Prostate gland (tissue), 2 donors: Measurements from ENCODE around the gene DIAPH2. TPM values are rescaled to one million over a fixed set of nuclear protein-coding genes. Genes with fewer than 3 reads are reported as not detected.

Experiments used
- DNase-seq: peaks from one replicate; pipeline ENCODE4 v3.0.0-alpha.2; 2019; ENCODE audit warnings: low spot score
- H3K27ac ChIP-seq, 2 donors: fragments of 200-600 bp; sonication (generic); 2 replicates each; pipeline ENCODE4 v1.5.1; 2017 to 2019
- H3K27me3 ChIP-seq: fragments of 200-600 bp; sonication (generic); replicated peaks from 2 replicates; pipeline ENCODE4 v1.5.1; 2019; ENCODE audit not compliant: insufficient read depth
- H3K36me3 ChIP-seq, 2 donors: fragments of 200-600 bp; sonication (generic); 1 replicate in 1 of 2; 2 replicates in 1 of 2; pipeline versions ENCODE4 v1.5.1 to v1.8.1; 2017 to 2019
- H3K4me1 ChIP-seq: fragments of 200-600 bp; sonication (generic); replicated peaks from 2 replicates; pipeline ENCODE4 v1.5.1; 2019
- H3K4me3 ChIP-seq, 2 donors: fragments of 200-600 bp; sonication (generic); 2 replicates each; pipeline ENCODE4 v1.5.1; 2017 to 2019
- H3K9me3 ChIP-seq: fragments of 200-600 bp; sonication (generic); 2 replicates; pipeline ENCODE4 v1.5.1; 2017
- CTCF ChIP-seq, 4 experiments: fragments of 200-600 bp in 2 of 4; fragments of 450-650 bp in 2 of 4; sonication (generic) in 2 of 4; IDR thresholded peaks; 1 replicate in 3 of 4; 2 replicates in 1 of 4; pipeline ENCODE4 v1.5.1; 2016 to 2019; ENCODE audit warnings: antibody characterized with exemption in 4 of 4, mild to moderate bottlenecking in 2 of 4, moderate library complexity in 2 of 4
- POLR2A ChIP-seq: fragments of 450-650 bp; IDR thresholded peaks from one replicate; pipeline ENCODE4 v1.6.1; 2016; ENCODE audit warnings: antibody characterized with exemption, mild to moderate bottlenecking
- POLR2AphosphoS5 ChIP-seq: sonication (generic); formaldehyde crosslinking; IDR thresholded peaks from one replicate; pipeline ENCODE4 v1.6.1; 2017; ENCODE audit warnings: antibody characterized with exemption
- WGBS: methylation state at CpG from one replicate; pipeline ENCODE4 v1.1.5; 2018; 5-methylcytosine and 5-hydroxymethylcytosine counted together
- intact Hi-C: fragments of 100-400 bp; cut with DNase I; formaldehyde crosslinking; loops from one replicate; pipeline ENCODE4 v1.14.2; 2022
- total RNA-seq, 2 donors: library from RNA; depleted of rRNA; stranded (reverse); fragments of >200 nt; gene quantifications; one replicate each; pipeline ENCODE4 v1.1.0, GENCODE V29; 2016

Gene DIAPH2
- total RNA-seq, 2 donors from 2014 or later = 8.1 to 44.8 TPM

- Histone ChIP-seq H3K9me3 (no peaks in the 10 kb centered on the region), H3K4me3 (no peak overlapping the region), H3K4me1 (no peaks in the 10 kb centered on the region), H3K27me3 (no peaks in the 10 kb centered on the region), H3K27ac (no peak overlapping the region), H3K36me3 (no peaks in the 10 kb centered on the region)
- WGBS = 89% methylated on average over 6 of the region's 6 CpGs
- DNase-seq = no peak
- intact Hi-C loops = no loop called here
- no peak for TF ChIP-seq POLR2AphosphoS5
- no peak for TF ChIP-seq POLR2A
- TF ChIP-seq CTCF (IDR thresholded peaks at IDR 0.05) = no peak
Observed at GRCh38 chrX:97132664-97133415, 448.2 kb downstream of the DIAPH2 start.

- WGBS = 83% methylated on average over 1 of the region's 1 CpG
- intact Hi-C loops = no loop called here
Observed at GRCh38 chrX:97145934-97146333, 461.3 kb downstream of the DIAPH2 start.

GRCh38 chrX:97155816-97156215, 471.2 kb downstream of the DIAPH2 start:
- no peak for TF ChIP-seq CTCF (IDR thresholded peaks at IDR 0.05)
- TF ChIP-seq POLR2A = no peak
- TF ChIP-seq POLR2AphosphoS5 = no peak
- no peak for DNase-seq
- no peak overlapping the region for H3K4me3 ChIP-seq
- WGBS = 87% methylated on average over 1 of the region's 1 CpG
- H3K27ac ChIP-seq = no peak overlapping the region
- intact Hi-C loops = no loop called here
- H3K9me3 ChIP-seq = no peaks in the 10 kb centered on the region
- no peaks in the 10 kb centered on the region for H3K36me3 ChIP-seq
- no peaks in the 10 kb centered on the region for H3K27me3 ChIP-seq
- no peaks in the 10 kb centered on the region for H3K4me1 ChIP-seq

More at GRCh38 chrX:97145934-97146333, 461.3 kb downstream of the DIAPH2 start:
- H3K4me3 ChIP-seq = no peak overlapping the region
- no peaks in the 10 kb centered on the region for H3K9me3 ChIP-seq
- H3K27ac ChIP-seq = no peak overlapping the region
- TF ChIP-seq POLR2AphosphoS5 = no peak
- no peak for TF ChIP-seq POLR2A
- TF ChIP-seq CTCF (IDR thresholded peaks at IDR 0.05) = no peak
- H3K27me3 ChIP-seq = no peaks in the 10 kb centered on the region
- no peaks in the 10 kb centered on the region for H3K36me3 ChIP-seq
- DNase-seq = no peak
- no peaks in the 10 kb centered on the region for H3K4me1 ChIP-seq

GRCh38 chrX:97158269-97158668, 473.6 kb downstream of the DIAPH2 start:
- H3K36me3 ChIP-seq = no peaks in the 10 kb centered on the region
- H3K27me3 ChIP-seq = no peaks in the 10 kb centered on the region
- no peaks in the 10 kb centered on the region for H3K9me3 ChIP-seq
- TF ChIP-seq POLR2AphosphoS5 (no peak), POLR2A (no peak), CTCF (IDR thresholded peaks at IDR 0.05) (no peak)
- no peak overlapping the region for H3K27ac ChIP-seq
- no peaks in the 10 kb centered on the region for H3K4me1 ChIP-seq
- intact Hi-C loops = no loop called here
- H3K4me3 ChIP-seq = no peak overlapping the region
- 65% methylated on average over 4 of the region's 4 CpGs for WGBS
- DNase-seq = no peak
